OCI-LY7 (cell line): Measurements from ENCODE around the gene MIPEP. TPM values are rescaled to one million over a fixed set of nuclear protein-coding genes. Genes with fewer than 3 reads are reported as not detected.

Experiments used
- BruUV-seq: library from RNA; stranded (reverse); fragments of 400-500 nt; replicated peaks from 2 replicates; lab custom pipeline; 2021; lab: Mats Ljungman, UMichigan
- CTCF ChIA-PET: fragments of 300-600 bp; sonication (Branson Sonifier 250); formaldehyde crosslinking; loops from one replicate; lab custom pipeline; 2022; ENCODE audit warnings: antibody characterized with exemption; ENCODE audit not compliant: unreplicated experiment; lab: Charles Lee
- POLR2A ChIA-PET: fragments of 300-600 bp; sonication (Branson Sonifier 250); formaldehyde crosslinking; loops from one replicate; lab custom pipeline; 2022; ENCODE audit warnings: antibody characterized with exemption; lab: Charles Lee
- DNase-seq: peaks from one replicate; pipeline ENCODE4 v3.0.0-alpha.2; 2015; ENCODE audit warnings: low spot score
- H2AFZ ChIP-seq: fragments of 200-600 bp; sonication (generic), shearing (Covaris generic); 2 replicates; pipeline ENCODE4 v1.6.1; 2014; ENCODE audit warnings: mild to moderate bottlenecking, antibody characterized with exemption, low read length, moderate library complexity
- H3K27ac ChIP-seq: fragments of 200-600 bp; sonication (generic); 2 replicates; pipeline ENCODE4 v1.5.1; 2014; ENCODE audit warnings: mixed run types, low read depth, mild to moderate bottlenecking, moderate library complexity, low read length, inconsistent platforms; ENCODE audit not compliant: poor library complexity, severe bottlenecking
- H3K36me3 ChIP-seq: fragments of 200-600 bp; sonication (generic); 2 replicates; pipeline ENCODE4 v1.6.1; 2014; ENCODE audit warnings: mild to moderate bottlenecking, antibody characterized with exemption, low read length, moderate library complexity, mixed read lengths; ENCODE audit not compliant: insufficient read depth
- H3K4me1 ChIP-seq: fragments of 200-600 bp; sonication (generic); 2 replicates; pipeline ENCODE4 v1.5.1; 2014; ENCODE audit warnings: mild to moderate bottlenecking, low read length; ENCODE audit not compliant: insufficient read depth, poor library complexity, severe bottlenecking
- H3K4me2 ChIP-seq: fragments of 200-600 bp; sonication (generic); 2 replicates; pipeline ENCODE4 v1.6.1; 2014; ENCODE audit warnings: mild to moderate bottlenecking, low read length
- H3K4me3 ChIP-seq: fragments of 200-600 bp; sonication (generic); 2 replicates; pipeline ENCODE4 v1.5.1; 2014; ENCODE audit warnings: mild to moderate bottlenecking, low read depth, low read length; ENCODE audit not compliant: poor library complexity, severe bottlenecking
- H3K79me2 ChIP-seq: fragments of 200-600 bp; sonication (generic); 2 replicates; pipeline ENCODE4 v1.6.1; 2016; ENCODE audit warnings: low read depth, mild to moderate bottlenecking, low read length, moderate library complexity, mixed read lengths; ENCODE audit not compliant: insufficient read depth
- H3K9me2 ChIP-seq: fragments of 200-600 bp; sonication (generic); 2 replicates; pipeline ENCODE4 v1.6.1; 2016; ENCODE audit warnings: mild to moderate bottlenecking, low read length, mixed read lengths; ENCODE audit not compliant: insufficient read depth
- H3K9me3 ChIP-seq: fragments of 200-600 bp; sonication (generic); 2 replicates; pipeline ENCODE4 v1.6.1; 2014; ENCODE audit warnings: mild to moderate bottlenecking, mixed run types, low read length, mixed read lengths
- H4K20me1 ChIP-seq: fragments of 200-600 bp; sonication (generic); 2 replicates; pipeline ENCODE4 v1.6.1; 2014; ENCODE audit warnings: mild to moderate bottlenecking, antibody characterized with exemption, low read length, moderate library complexity, mixed read lengths; ENCODE audit not compliant: insufficient read depth
- EZH2phosphoT487 ChIP-seq: fragments of 200-600 bp; sonication (generic); IDR thresholded peaks from 2 replicates; pipeline ENCODE4 v1.6.1; 2018; ENCODE audit warnings: low read depth, borderline replicate concordance, mild to moderate bottlenecking, mixed run types, antibody characterized with exemption, low read length, moderate library complexity, mixed read lengths
- intact Hi-C: fragments of 100-400 bp; cut with micrococcal nuclease; formaldehyde crosslinking; loops from one replicate; pipeline ENCODE4 v1.10.0; 2022; ENCODE audit not compliant: unreplicated experiment
- total RNA-seq, 2 experiments: library from RNA; depleted of rRNA in 1 of 2; stranded (reverse); fragments of >200 nt in 1 of 2; shearing (Covaris generic) in 1 of 2; gene quantifications; 2 replicates each; pipeline ENCODE4 v1.2.3, GENCODE V29; 2014 to 2022
- TF ChIP-seq, protein P1 (sequence below): fragments of 200-600 bp; sonication (generic); conservative IDR thresholded peaks from 2 replicates; pipeline ENCODE4 v1.5.1; 2014; ENCODE audit warnings: mild to moderate bottlenecking, antibody characterized with exemption, low read length, moderate library complexity, mixed read lengths

The MIPEP gene
- total RNA-seq, 2 experiments from 2014 or later: 13.5 to 15.7 TPM

DNA sequence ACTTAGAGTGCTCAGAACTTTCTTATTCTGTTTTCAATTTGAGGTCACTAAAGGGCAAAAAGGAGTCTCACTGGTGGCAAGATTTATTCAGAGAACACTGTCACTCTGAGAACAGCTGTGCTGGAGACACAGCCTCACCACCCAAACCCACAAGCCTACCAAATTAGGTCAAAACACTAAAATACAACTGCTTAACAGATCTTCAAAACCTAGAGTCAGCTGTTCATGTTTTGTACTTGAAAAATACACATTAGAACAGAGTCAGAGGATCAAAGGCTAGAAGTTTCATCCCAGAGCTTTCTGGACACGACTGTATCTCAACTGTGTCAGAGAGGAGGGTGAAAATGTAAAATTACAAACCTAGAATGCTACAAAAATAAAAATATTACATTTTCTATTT is 89.3 kb downstream of the MIPEP start:
- peaks cover 4% of the 10 kb centered on the region for H3K4me1 ChIP-seq
- H3K9me2 ChIP-seq: no peaks in the 10 kb centered on the region
- H3K9me3 ChIP-seq: no peaks in the 10 kb centered on the region
- intact Hi-C loops: no loop called here
- H3K27ac ChIP-seq: no peak overlapping the region
- H2AFZ ChIP-seq: no peak overlapping the region
- no TSS peak for BruUV-seq
- no peak overlapping the region for H3K4me3 ChIP-seq
- no peak for DNase-seq
- H4K20me1 ChIP-seq: no peaks in the 10 kb centered on the region
- H3K36me3 ChIP-seq: peaks cover 46% of the 10 kb centered on the region
- ChIA-PET CTCF (no interaction called here), POLR2A (interaction anchor here (0.6 to 1.3 kb wide), 5 partner anchors 11 to 171 kb away, joined by 3 to 6 read pairs (median 5); no protein-coding TSS in a partner anchor)
- TF ChIP-seq, protein P1, sequence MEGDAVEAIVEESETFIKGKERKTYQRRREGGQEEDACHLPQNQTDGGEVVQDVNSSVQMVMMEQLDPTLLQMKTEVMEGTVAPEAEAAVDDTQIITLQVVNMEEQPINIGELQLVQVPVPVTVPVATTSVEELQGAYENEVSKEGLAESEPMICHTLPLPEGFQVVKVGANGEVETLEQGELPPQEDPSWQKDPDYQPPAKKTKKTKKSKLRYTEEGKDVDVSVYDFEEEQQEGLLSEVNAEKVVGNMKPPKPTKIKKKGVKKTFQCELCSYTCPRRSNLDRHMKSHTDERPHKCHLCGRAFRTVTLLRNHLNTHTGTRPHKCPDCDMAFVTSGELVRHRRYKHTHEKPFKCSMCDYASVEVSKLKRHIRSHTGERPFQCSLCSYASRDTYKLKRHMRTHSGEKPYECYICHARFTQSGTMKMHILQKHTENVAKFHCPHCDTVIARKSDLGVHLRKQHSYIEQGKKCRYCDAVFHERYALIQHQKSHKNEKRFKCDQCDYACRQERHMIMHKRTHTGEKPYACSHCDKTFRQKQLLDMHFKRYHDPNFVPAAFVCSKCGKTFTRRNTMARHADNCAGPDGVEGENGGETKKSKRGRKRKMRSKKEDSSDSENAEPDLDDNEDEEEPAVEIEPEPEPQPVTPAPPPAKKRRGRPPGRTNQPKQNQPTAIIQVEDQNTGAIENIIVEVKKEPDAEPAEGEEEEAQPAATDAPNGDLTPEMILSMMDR: no peak
- no peak for TF ChIP-seq EZH2phosphoT487
- H3K79me2 ChIP-seq: no peaks in the 10 kb centered on the region
- no peak overlapping the region for H3K4me2 ChIP-seq

- Histone ChIP-seq H3K79me2 (no peaks in the 10 kb centered on the region), H3K4me3 (no peak overlapping the region), H4K20me1 (no peaks in the 10 kb centered on the region), H3K27ac (no peak overlapping the region), H3K4me1 (peaks cover 19% of the 10 kb centered on the region), H3K36me3 (peaks cover 21% of the 10 kb centered on the region), H2AFZ (no peak overlapping the region), H3K9me2 (no peaks in the 10 kb centered on the region), H3K9me3 (no peaks in the 10 kb centered on the region), H3K4me2 (no peak overlapping the region)
- no TSS peak for BruUV-seq
- ChIA-PET POLR2A (interaction anchor here (1.0 to 2.5 kb wide), 2 partner anchors 14 to 53 kb away, joined by 3 to 9 read pairs; no protein-coding TSS in a partner anchor), CTCF (no interaction called here)
- no peak for DNase-seq
- intact Hi-C loops: no loop called here
- TF ChIP-seq, protein P1: no peak
- no peak for TF ChIP-seq EZH2phosphoT487
These were observed 91.8 kb downstream of the MIPEP start for GRCh38 chr13:23797276-23797903.

DNA sequence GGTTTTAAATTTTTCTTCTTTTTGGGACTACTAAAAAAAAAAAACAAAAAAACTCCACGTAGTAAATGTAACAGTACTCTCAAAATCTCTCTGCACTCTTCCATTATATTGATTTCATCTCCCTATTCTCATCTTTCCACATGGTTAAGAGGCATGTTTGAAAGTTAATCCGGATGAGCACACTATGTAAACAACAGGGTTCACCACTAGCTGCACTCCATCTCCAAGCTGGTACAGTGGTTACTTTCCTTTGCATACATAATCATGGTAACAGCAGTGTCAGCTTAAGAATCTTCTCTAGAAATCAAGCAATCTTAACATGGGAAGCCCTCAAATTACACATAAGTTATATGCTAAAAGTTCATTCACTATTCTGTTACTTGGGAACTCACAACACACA is 92.6 kb downstream of the MIPEP start:
- H4K20me1 ChIP-seq: no peaks in the 10 kb centered on the region
- DNase-seq: no peak
- no TSS peak for BruUV-seq
- H3K4me2 ChIP-seq: no peak overlapping the region
- no peaks in the 10 kb centered on the region for H3K79me2 ChIP-seq
- H3K9me3 ChIP-seq: no peaks in the 10 kb centered on the region
- TF ChIP-seq, protein P1: no peak
- no peak for TF ChIP-seq EZH2phosphoT487
- H3K27ac ChIP-seq: no peak overlapping the region
- peaks cover 19% of the 10 kb centered on the region for H3K4me1 ChIP-seq
- POLR2A ChIA-PET: interaction anchor here (0.7 to 3.9 kb wide), 5 partner anchors 8 to 88 kb away, joined by 3 to 18 read pairs (median 5); no protein-coding TSS in a partner anchor
- CTCF ChIA-PET: no interaction called here
- H3K9me2 ChIP-seq: no peaks in the 10 kb centered on the region
- intact Hi-C loops: no loop called here
- no peak overlapping the region for H3K4me3 ChIP-seq
- H2AFZ ChIP-seq: no peak overlapping the region
- H3K36me3 ChIP-seq: peaks cover 17% of the 10 kb centered on the region
